ENCODE data around the gene HDDC3. TPM values are rescaled to one million over a fixed set of nuclear protein-coding genes. Genes with fewer than 3 reads are reported as not detected.

HDDC3 gene
- polyA plus RNA-seq, 1 of the 3 experiments (the other 2 are of a cell fraction), result 25.8 TPM

DNA sequence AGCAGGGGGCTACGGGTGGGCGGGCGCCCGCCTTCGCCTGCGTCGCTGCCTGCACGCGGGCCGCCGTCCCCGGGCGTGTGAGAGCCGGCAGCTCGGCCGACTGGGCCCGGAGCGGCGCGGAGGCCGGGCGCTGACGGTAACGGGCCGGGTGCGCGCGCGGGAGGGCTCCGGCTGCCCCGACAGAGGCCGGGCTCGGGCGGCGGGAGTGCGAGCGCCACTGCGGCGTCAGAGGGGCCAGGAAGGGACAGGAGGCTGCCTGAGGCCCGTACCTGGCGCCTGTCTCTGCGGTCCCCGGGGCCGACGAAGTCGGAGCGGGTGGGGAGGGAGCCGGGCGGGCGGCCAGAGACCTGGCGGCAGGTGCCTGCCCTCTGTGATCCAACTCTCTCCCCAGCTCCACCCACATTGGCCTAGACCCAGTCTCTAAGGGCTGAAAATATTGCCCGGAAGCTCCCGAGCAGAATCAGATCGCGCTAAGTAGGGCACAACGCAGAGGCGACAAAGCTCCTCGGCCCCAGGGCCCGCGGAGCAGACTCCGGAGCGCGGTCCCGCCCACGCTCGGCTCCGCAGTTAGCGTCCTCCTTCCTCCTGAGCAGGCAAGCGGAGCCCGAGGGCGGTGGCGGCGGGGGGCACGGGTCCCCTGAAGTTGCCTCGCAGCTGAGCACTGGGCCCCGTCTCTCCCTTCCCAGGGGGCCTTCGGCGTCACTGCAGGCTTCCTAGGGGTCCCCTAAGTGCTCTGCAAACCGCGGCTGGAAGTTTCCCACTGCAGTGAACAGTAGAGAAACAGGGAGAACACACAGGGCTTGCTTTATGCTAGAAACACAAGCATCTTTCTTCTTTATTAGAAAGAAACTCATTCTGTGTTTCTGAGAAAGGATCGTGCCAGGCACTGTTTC is 29.3 kb downstream of the HDDC3 start, which contains the start of gene MAN2A2:
TSS of gene MAN2A2 (plus strand) at position 463 of the 893 bp plus-strand sequence. CDS start 906 bp downstream, outside the sequence.
- TF ChIP-seq, protein P1, sequence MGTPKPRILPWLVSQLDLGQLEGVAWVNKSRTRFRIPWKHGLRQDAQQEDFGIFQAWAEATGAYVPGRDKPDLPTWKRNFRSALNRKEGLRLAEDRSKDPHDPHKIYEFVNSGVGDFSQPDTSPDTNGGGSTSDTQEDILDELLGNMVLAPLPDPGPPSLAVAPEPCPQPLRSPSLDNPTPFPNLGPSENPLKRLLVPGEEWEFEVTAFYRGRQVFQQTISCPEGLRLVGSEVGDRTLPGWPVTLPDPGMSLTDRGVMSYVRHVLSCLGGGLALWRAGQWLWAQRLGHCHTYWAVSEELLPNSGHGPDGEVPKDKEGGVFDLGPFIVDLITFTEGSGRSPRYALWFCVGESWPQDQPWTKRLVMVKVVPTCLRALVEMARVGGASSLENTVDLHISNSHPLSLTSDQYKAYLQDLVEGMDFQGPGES (IDR thresholded peaks at IDR 0.05; ENCODE audit: low read depth, low read length), result no peak
- TF ChIP-seq GATA2 (CRISPR knock-in tag; IDR thresholded peaks at IDR 0.05) (no peak), CHD2 (IDR thresholded peaks at IDR 0.05; ENCODE audit: low read length, partially characterized antibody) (no peak), RCOR1 (IDR thresholded peaks at IDR 0.05; ENCODE audit: low read length) (no peak), YY1 (IDR thresholded peaks at IDR 0.05; ENCODE audit: low read depth) (no peak), NRF1 (IDR thresholded peaks at IDR 0.05; ENCODE audit: low read depth, low read length) (no peak), FOXJ3 (CRISPR knock-in tag; IDR thresholded peaks at IDR 0.05) (no peak), TEAD4 (IDR thresholded peaks at IDR 0.05; ENCODE audit: borderline replicate concordance, insufficient read depth) (no peak), TAF1 (IDR thresholded peaks at IDR 0.05; ENCODE audit: borderline replicate concordance, low read depth, low read length) (no peak), MXI1 (IDR thresholded peaks at IDR 0.05; ENCODE audit: low read depth, low read length) (no peak; the same call in 1 of the 2 replicates), MEF2A (IDR thresholded peaks at IDR 0.05; ENCODE audit: borderline replicate concordance, low read depth) (no peak), SMC3 (IDR thresholded peaks at IDR 0.05; ENCODE audit: low read depth, low read length) (no peak), RFX5 (IDR thresholded peaks at IDR 0.05; ENCODE audit: low read length) (no peak), RAD21 (IDR thresholded peaks at IDR 0.05; ENCODE audit: low read length) (no peak)
- TF ChIP-seq, protein P2, sequence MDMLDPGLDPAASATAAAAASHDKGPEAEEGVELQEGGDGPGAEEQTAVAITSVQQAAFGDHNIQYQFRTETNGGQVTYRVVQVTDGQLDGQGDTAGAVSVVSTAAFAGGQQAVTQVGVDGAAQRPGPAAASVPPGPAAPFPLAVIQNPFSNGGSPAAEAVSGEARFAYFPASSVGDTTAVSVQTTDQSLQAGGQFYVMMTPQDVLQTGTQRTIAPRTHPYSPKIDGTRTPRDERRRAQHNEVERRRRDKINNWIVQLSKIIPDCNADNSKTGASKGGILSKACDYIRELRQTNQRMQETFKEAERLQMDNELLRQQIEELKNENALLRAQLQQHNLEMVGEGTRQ (IDR thresholded peaks at IDR 0.05; ENCODE audit: borderline replicate concordance, low read depth, low read length), result no peak
- TF ChIP-seq, protein P3, sequence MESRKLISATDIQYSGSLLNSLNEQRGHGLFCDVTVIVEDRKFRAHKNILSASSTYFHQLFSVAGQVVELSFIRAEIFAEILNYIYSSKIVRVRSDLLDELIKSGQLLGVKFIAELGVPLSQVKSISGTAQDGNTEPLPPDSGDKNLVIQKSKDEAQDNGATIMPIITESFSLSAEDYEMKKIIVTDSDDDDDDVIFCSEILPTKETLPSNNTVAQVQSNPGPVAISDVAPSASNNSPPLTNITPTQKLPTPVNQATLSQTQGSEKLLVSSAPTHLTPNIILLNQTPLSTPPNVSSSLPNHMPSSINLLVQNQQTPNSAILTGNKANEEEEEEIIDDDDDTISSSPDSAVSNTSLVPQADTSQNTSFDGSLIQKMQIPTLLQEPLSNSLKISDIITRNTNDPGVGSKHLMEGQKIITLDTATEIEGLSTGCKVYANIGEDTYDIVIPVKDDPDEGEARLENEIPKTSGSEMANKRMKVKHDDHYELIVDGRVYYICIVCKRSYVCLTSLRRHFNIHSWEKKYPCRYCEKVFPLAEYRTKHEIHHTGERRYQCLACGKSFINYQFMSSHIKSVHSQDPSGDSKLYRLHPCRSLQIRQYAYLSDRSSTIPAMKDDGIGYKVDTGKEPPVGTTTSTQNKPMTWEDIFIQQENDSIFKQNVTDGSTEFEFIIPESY (IDR thresholded peaks at IDR 0.05; ENCODE audit: borderline replicate concordance, low read depth), result no peak
- TF ChIP-seq, protein P4, sequence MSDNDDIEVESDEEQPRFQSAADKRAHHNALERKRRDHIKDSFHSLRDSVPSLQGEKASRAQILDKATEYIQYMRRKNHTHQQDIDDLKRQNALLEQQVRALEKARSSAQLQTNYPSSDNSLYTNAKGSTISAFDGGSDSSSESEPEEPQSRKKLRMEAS (IDR thresholded peaks at IDR 0.05; ENCODE audit: low read depth), result no peak
- TF ChIP-seq, protein P5, sequence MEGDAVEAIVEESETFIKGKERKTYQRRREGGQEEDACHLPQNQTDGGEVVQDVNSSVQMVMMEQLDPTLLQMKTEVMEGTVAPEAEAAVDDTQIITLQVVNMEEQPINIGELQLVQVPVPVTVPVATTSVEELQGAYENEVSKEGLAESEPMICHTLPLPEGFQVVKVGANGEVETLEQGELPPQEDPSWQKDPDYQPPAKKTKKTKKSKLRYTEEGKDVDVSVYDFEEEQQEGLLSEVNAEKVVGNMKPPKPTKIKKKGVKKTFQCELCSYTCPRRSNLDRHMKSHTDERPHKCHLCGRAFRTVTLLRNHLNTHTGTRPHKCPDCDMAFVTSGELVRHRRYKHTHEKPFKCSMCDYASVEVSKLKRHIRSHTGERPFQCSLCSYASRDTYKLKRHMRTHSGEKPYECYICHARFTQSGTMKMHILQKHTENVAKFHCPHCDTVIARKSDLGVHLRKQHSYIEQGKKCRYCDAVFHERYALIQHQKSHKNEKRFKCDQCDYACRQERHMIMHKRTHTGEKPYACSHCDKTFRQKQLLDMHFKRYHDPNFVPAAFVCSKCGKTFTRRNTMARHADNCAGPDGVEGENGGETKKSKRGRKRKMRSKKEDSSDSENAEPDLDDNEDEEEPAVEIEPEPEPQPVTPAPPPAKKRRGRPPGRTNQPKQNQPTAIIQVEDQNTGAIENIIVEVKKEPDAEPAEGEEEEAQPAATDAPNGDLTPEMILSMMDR (IDR thresholded peaks at IDR 0.05), result no peak
- H2AFZ ChIP-seq (ENCODE audit: low read depth), result peak within 1 kb of the TSS; percentile 97
- peaks cover 0 to 28% of the 10 kb centered on the region in 2 experiments for H3K36me3 ChIP-seq (replicated peaks in 1 of 2; ENCODE audit: control insufficient read depth in 1 of 2, insufficient read depth in 2 of 2, low read length in 1 of 2)
- H3K4me3 ChIP-seq (ENCODE audit: low read depth in 2 of 2, low read length in 1 of 2), result peak within 1 kb of the TSS; percentile 68 to 91
- peak within 1 kb of the TSS; percentile 94 for H3K4me2 ChIP-seq
- H3K4me1 ChIP-seq (ENCODE audit: control insufficient read depth in 1 of 2, insufficient read depth in 2 of 2, low read depth in 1 of 2, low read length in 1 of 2), result peaks cover 3 to 11% of the 10 kb centered on the region in 2 experiments; a peak in 2 of 4 replicates
- no peaks in the 10 kb centered on the region for H3K9me3 ChIP-seq
- H3K27ac ChIP-seq (ENCODE audit: low read depth in 2 of 2, low read length in 1 of 2), result peak within 1 kb of the TSS; percentile 62 to 92
- DNase-seq, result peak; percentile 82
- H3K9me2 ChIP-seq, result no peaks in the 10 kb centered on the region
- no peaks in the 10 kb centered on the region for H4K20me1 ChIP-seq (ENCODE audit: insufficient read depth)
- ChIA-PET POLR2A (interaction anchor here (0.5 to 1.2 kb wide), 6 partner anchors 8 to 744 kb away, joined by 3 to 9 read pairs (median 3); partner anchors contain the start of genes FES, HDDC3 and UNC45A), CTCF (interaction anchor here (0.7 to 7.5 kb wide), 13 partner anchors 8 to 255 kb away, joined by 3 to 121 read pairs (median 6); partner anchors contain the start of genes HDDC3 and UNC45A)
- 11% methylated on average over 18 of the region's 81 CpGs for WGBS (ENCODE audit: low lambda C conversion rate)
- H3F3A ChIP-seq (replicated peaks; ENCODE audit: insufficient read depth), result peaks cover 10% of the 10 kb centered on the region
- H3K27me3 ChIP-seq (ENCODE audit: insufficient read depth), result no peaks in the 10 kb centered on the region
- no peaks in the 10 kb centered on the region for H3K79me2 ChIP-seq (ENCODE audit: insufficient read depth)
- H3K9ac ChIP-seq, result peak within 1 kb of the TSS; percentile 61

Data from SK-N-SH (cell line).